PC-3 (cell line): ENCODE measurements around the gene TPST1. TPM values are rescaled to one million over a fixed set of nuclear protein-coding genes. Genes with fewer than 3 reads are reported as not detected.

Source experiments
- ATAC-seq: fragments of 200-7000 bp; cut with Tn5 transposase; 2 replicates; pipeline ENCODE4 v1.9.1; 2020; ENCODE audit warnings: mild to moderate bottlenecking, moderate library complexity
- BruUV-seq: library from RNA; stranded (reverse); fragments of 400-500 nt; replicated peaks from 2 replicates; lab custom pipeline; 2021; lab: Mats Ljungman, UMichigan
- CTCF ChIA-PET: fragments of 300-600 bp; sonication (Branson Sonifier 250); formaldehyde crosslinking; loops from one replicate; lab custom pipeline; 2022; ENCODE audit warnings: antibody characterized with exemption; lab: Charles Lee
- POLR2A ChIA-PET: fragments of 300-600 bp; sonication (Branson Sonifier 250); formaldehyde crosslinking; loops from one replicate; lab custom pipeline; 2022; ENCODE audit warnings: antibody characterized with exemption; ENCODE audit not compliant: unreplicated experiment; lab: Charles Lee
- DNase-seq: peaks from one replicate; pipeline ENCODE4 v3.0.0-alpha.2; 2015
- H2AFZ ChIP-seq: fragments of 300-600 bp; sonication (generic); 2 replicates; pipeline ENCODE4 v1.6.0; 2016; ENCODE audit warnings: antibody characterized with exemption, low read length
- H3F3A ChIP-seq: fragments of 300-600 bp; sonication (generic); one replicate; pipeline ENCODE4 v1.6.0; 2017; ENCODE audit warnings: antibody characterized with exemption, low read length, control low read depth, mild to moderate bottlenecking; ENCODE audit not compliant: unreplicated experiment
- H3K27ac ChIP-seq: fragments of 300-600 bp; sonication (generic); 2 replicates; pipeline ENCODE4 v1.5.1; 2016; ENCODE audit warnings: mild to moderate bottlenecking, low read length
- H3K27me3 ChIP-seq: fragments of 300-600 bp; sonication (generic); 2 replicates; pipeline ENCODE4 v1.6.1; 2016; ENCODE audit warnings: low read length, mixed read lengths
- H3K36me3 ChIP-seq: fragments of 300-600 bp; sonication (generic); 2 replicates; pipeline ENCODE4 v1.6.1; 2016; ENCODE audit warnings: low read depth, mixed run types, low read length, mixed read lengths
- H3K4me1 ChIP-seq: fragments of 300-600 bp; sonication (generic); 2 replicates; pipeline ENCODE4 v1.5.1; 2016; ENCODE audit warnings: low read length; ENCODE audit not compliant: insufficient read depth
- H3K4me2 ChIP-seq: fragments of 300-600 bp; sonication (generic); 2 replicates; pipeline ENCODE4 v1.6.0; 2016; ENCODE audit warnings: low read length
- H3K4me3 ChIP-seq: fragments of 300-600 bp; sonication (generic); 2 replicates; pipeline ENCODE4 v1.5.1; 2016; ENCODE audit warnings: mild to moderate bottlenecking, low read length, mixed read lengths
- H3K79me2 ChIP-seq: fragments of 300-600 bp; sonication (generic); 2 replicates; pipeline ENCODE4 v1.6.1; 2017; ENCODE audit warnings: low read length, mixed read lengths
- H3K9ac ChIP-seq: fragments of 300-600 bp; sonication (generic); 2 replicates; pipeline ENCODE4 v1.6.0; 2016; ENCODE audit warnings: mild to moderate bottlenecking, low read length
- H3K9me2 ChIP-seq: fragments of 300-600 bp; sonication (generic); replicated peaks from 2 replicates; pipeline ENCODE4 v1.6.1; 2016; ENCODE audit warnings: mixed run types, low read length, mixed read lengths
- H3K9me3 ChIP-seq: fragments of 300-600 bp; sonication (generic); 2 replicates; pipeline ENCODE4 v1.6.1; 2016; ENCODE audit warnings: low read length, mixed read lengths
- H4K20me1 ChIP-seq: fragments of 300-600 bp; sonication (generic); 2 replicates; pipeline ENCODE4 v1.6.1; 2016; ENCODE audit warnings: low read length, mixed read lengths
- CTCF ChIP-seq: fragments of 300-600 bp; sonication (generic); conservative IDR thresholded peaks from 2 replicates; pipeline ENCODE4 v1.5.1; 2017; ENCODE audit warnings: antibody characterized with exemption, low read depth, mild to moderate bottlenecking, low read length
- EZH2 ChIP-seq: fragments of 300-600 bp; sonication (generic); IDR thresholded peaks from one replicate; pipeline ENCODE4 v1.6.1; 2017; ENCODE audit warnings: antibody characterized with exemption, mild to moderate bottlenecking, low read length; ENCODE audit not compliant: unreplicated experiment
- EZH2phosphoT487 ChIP-seq: fragments of 300-600 bp; sonication (generic); IDR thresholded peaks from 2 replicates; pipeline ENCODE4 v1.6.1; 2018; ENCODE audit warnings: mild to moderate bottlenecking, antibody characterized with exemption, low read length, borderline replicate concordance
- intact Hi-C: fragments of 100-400 bp; cut with micrococcal nuclease; formaldehyde crosslinking; loops from 2 replicates; pipeline ENCODE4 v1.9.0; 2023
- total RNA-seq: library from RNA; depleted of rRNA; stranded (reverse); fragments of >200 nt; gene quantifications from 2 replicates; pipeline ENCODE4 v1.2.3, GENCODE V29; 2014

The TPST1 gene
- total RNA-seq, 1 experiment from 2014 or later, result 14.4 TPM

GRCh38 chr7:66216687-66217086, 11.6 kb downstream of the TPST1 start:
- Histone ChIP-seq H3K9me2 (no peaks in the 10 kb centered on the region), H3K4me3 (no peak overlapping the region), H3K79me2 (0 out of 2 replicates have a peak, but pooled peaks cover 4% of the 10 kb centered on the region), H3K36me3 (no peaks in the 10 kb centered on the region), H3F3A (no peaks in the 10 kb centered on the region), H3K4me1 (no peaks in the 10 kb centered on the region), H3K4me2 (no peak overlapping the region), H2AFZ (no peak overlapping the region), H3K9me3 (no peaks in the 10 kb centered on the region), H4K20me1 (no peaks in the 10 kb centered on the region), H3K27me3 (no peaks in the 10 kb centered on the region), H3K27ac (no peak overlapping the region), H3K9ac (no peak overlapping the region)
- CTCF ChIA-PET, result no interaction called here
- intact Hi-C loops, result no loop called here
- TF ChIP-seq CTCF (no peak), EZH2phosphoT487 (no peak), EZH2 (no peak)
- ATAC-seq (no peak), DNase-seq (no peak)
- BruUV-seq, result no TSS peak
- POLR2A ChIA-PET, result no interaction called here

GRCh38 chr7:66219805-66220204, 14.7 kb downstream of the TPST1 start:
- no peak overlapping the region for H3K27ac ChIP-seq
- no peak for ATAC-seq
- POLR2A ChIA-PET, result no interaction called here
- H3K36me3 ChIP-seq, result no peaks in the 10 kb centered on the region
- no peaks in the 10 kb centered on the region for H3K4me1 ChIP-seq
- H3F3A ChIP-seq, result no peaks in the 10 kb centered on the region
- no peak for DNase-seq
- no peaks in the 10 kb centered on the region for H3K9me3 ChIP-seq
- H3K79me2 ChIP-seq, result no peaks in the 10 kb centered on the region
- no peaks in the 10 kb centered on the region for H3K27me3 ChIP-seq
- H3K4me3 ChIP-seq, result no peak overlapping the region
- H4K20me1 ChIP-seq, result no peaks in the 10 kb centered on the region
- H3K4me2 ChIP-seq, result no peak overlapping the region
- CTCF ChIA-PET, result no interaction called here
- intact Hi-C loops, result no loop called here
- BruUV-seq, result no TSS peak
- H3K9me2 ChIP-seq, result no peaks in the 10 kb centered on the region
- H3K9ac ChIP-seq, result no peak overlapping the region
- no peak overlapping the region for H2AFZ ChIP-seq
- TF ChIP-seq CTCF (no peak), EZH2phosphoT487 (no peak), EZH2 (no peak)

- no peaks in the 10 kb centered on the region for H3F3A ChIP-seq
- DNase-seq (no peak), ATAC-seq (no peak)
- TF ChIP-seq EZH2, result no peak
- TF ChIP-seq CTCF, result no peak
- no peak for TF ChIP-seq EZH2phosphoT487
- intact Hi-C loops, result no loop called here
- no peaks in the 10 kb centered on the region for H3K36me3 ChIP-seq
- no peaks in the 10 kb centered on the region for H3K9me3 ChIP-seq
- no peaks in the 10 kb centered on the region for H3K9me2 ChIP-seq
- no peak overlapping the region for H3K9ac ChIP-seq
- no peak overlapping the region for H2AFZ ChIP-seq
- no peak overlapping the region for H3K27ac ChIP-seq
- H3K4me1 ChIP-seq, result no peaks in the 10 kb centered on the region
- no TSS peak for BruUV-seq
- no peaks in the 10 kb centered on the region for H4K20me1 ChIP-seq
- H3K79me2 ChIP-seq, result no peaks in the 10 kb centered on the region
- CTCF ChIA-PET, result interaction anchor here (0.6 kb wide), 1 partner anchor 28 kb away, joined by 9 read pairs; no protein-coding TSS in a partner anchor
- no peaks in the 10 kb centered on the region for H3K27me3 ChIP-seq
- no peak overlapping the region for H3K4me3 ChIP-seq
- POLR2A ChIA-PET, result no interaction called here
- H3K4me2 ChIP-seq, result no peak overlapping the region
Observed at GRCh38 chr7:66221442-66221841, 16.3 kb downstream of the TPST1 start.
